PFSK-1 (cell line): ENCODE measurements around the gene CYB5R3.

ENCODE experiments used
- FOXP2 ChIP-seq: optimal IDR thresholded peaks from 2 replicates; pipeline ENCODE3; 2011; ENCODE audit warnings: borderline replicate concordance, control low read depth, inconsistent platforms; ENCODE audit not compliant: insufficient read depth; ENCODE audit errors: extremely low read length, extremely low read depth
- POLR2AphosphoS5 ChIP-seq: IDR thresholded peaks from 2 replicates; pipeline ENCODE4 v1.6.1; 2012; ENCODE audit warnings: low read depth, mild to moderate bottlenecking, control low read depth, low read length, moderate library complexity
- SIN3A ChIP-seq: IDR thresholded peaks from 2 replicates; pipeline ENCODE4 v1.6.1; 2012; ENCODE audit warnings: mild to moderate bottlenecking, low read length, moderate library complexity, borderline replicate concordance; ENCODE audit not compliant: insufficient read depth
- TAF1 ChIP-seq: IDR thresholded peaks from 2 replicates; pipeline ENCODE4 v1.6.1; 2012; ENCODE audit warnings: low read length, control low read depth, borderline replicate concordance; ENCODE audit not compliant: insufficient read depth
- TF ChIP-seq, protein P1 (sequence below), 2 experiments: IDR thresholded peaks; 2 replicates each; pipeline versions ENCODE4 v1.6.1 to v1.8.0; 2011 to 2012; ENCODE audit warnings: low read depth in 2 of 2, low read length in 2 of 2, control low read depth in 1 of 2, inconsistent platforms in 1 of 2, mild to moderate bottlenecking in 1 of 2, moderate library complexity in 1 of 2; ENCODE audit not compliant: insufficient read depth in 1 of 2

The CYB5R3 gene

DNA sequence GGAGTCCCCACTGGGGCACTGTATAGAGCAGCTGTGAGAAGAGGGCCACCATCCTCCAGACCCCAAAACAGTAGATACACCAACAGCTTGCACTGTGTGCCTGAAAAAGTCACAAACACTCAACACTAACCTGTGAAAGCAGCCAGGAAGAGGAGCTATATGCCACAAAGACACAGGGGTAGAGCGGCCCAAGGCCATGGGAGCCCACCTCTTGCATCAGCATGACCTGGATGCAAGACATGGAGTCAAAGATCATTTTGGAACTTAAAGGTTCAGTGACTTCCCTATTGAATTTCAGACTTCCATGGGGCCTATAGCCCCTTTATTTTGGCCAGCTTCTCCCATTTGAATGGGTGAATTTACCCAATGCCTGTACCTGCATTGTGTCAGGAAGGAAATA is 29.7 kb upstream of the CYB5R3 start:
- no peak for TF ChIP-seq FOXP2
- TF ChIP-seq, protein P1, sequence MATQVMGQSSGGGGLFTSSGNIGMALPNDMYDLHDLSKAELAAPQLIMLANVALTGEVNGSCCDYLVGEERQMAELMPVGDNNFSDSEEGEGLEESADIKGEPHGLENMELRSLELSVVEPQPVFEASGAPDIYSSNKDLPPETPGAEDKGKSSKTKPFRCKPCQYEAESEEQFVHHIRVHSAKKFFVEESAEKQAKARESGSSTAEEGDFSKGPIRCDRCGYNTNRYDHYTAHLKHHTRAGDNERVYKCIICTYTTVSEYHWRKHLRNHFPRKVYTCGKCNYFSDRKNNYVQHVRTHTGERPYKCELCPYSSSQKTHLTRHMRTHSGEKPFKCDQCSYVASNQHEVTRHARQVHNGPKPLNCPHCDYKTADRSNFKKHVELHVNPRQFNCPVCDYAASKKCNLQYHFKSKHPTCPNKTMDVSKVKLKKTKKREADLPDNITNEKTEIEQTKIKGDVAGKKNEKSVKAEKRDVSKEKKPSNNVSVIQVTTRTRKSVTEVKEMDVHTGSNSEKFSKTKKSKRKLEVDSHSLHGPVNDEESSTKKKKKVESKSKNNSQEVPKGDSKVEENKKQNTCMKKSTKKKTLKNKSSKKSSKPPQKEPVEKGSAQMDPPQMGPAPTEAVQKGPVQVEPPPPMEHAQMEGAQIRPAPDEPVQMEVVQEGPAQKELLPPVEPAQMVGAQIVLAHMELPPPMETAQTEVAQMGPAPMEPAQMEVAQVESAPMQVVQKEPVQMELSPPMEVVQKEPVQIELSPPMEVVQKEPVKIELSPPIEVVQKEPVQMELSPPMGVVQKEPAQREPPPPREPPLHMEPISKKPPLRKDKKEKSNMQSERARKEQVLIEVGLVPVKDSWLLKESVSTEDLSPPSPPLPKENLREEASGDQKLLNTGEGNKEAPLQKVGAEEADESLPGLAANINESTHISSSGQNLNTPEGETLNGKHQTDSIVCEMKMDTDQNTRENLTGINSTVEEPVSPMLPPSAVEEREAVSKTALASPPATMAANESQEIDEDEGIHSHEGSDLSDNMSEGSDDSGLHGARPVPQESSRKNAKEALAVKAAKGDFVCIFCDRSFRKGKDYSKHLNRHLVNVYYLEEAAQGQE (IDR thresholded peaks at IDR 0.05; ENCODE audit: insufficient read depth in 1 of 2, low read depth in 2 of 2, low read length in 2 of 2), result no peak
- TF ChIP-seq SIN3A, result no peak
- no peak for TF ChIP-seq POLR2AphosphoS5
- no peak for TF ChIP-seq TAF1

DNA sequence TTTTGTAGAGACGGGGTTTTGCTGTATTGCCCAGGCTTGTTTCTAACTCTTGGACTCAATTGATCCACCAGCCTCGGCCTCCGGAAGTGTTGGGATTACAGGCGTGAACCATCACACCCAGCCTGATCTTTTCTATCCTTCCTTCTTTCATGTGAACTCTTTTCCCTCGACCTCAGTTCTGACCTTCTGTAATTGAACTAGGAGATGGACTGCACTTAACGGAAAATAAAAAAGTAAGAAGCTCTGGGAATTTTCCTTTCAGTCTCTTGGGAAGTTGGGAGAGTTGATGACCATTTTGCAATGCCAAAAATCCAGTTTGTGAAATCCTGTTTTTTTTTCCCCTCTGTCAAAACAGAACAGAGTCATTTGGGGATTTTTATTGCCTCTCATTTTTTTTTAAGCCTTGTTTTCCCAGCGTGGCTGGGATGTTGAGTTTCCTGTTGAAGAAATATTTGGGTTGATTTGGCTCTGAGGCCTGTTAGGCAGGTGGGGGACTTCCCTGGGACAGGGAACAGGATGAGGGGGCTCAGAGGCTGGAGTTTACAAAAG is 26.9 kb upstream of the CYB5R3 start:
- no peak for TF ChIP-seq POLR2AphosphoS5
- TF ChIP-seq, protein P1 (IDR thresholded peaks at IDR 0.05; ENCODE audit: insufficient read depth in 1 of 2, low read depth in 2 of 2, low read length in 2 of 2), result no peak
- TF ChIP-seq FOXP2, result no peak
- TF ChIP-seq SIN3A, result no peak
- TF ChIP-seq TAF1, result no peak

DNA sequence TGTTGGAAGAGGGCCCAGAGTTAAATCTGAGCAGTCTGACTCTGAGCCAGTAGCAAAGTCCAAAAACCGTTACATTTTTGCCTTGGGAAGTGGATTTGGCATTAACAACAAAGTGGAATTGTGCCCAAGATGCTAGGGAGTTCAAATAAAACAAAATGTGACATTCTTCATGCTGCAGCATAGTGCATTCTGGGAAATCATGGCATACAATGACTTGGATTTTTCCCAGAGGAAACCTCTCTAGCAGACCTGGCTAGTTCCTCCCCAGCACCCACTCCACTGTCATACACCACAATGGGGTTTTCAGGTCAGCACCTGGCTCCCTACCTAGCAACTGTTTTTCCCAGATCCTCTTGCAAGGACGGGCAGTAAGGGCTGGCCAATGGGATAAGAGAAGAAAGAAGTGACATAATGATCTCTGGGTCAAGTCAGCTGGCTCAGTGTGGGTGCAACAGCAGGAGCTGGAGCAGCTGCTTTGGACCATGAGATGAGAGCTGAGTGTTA is 24.8 kb upstream of the CYB5R3 start:
- no peak for TF ChIP-seq SIN3A

DNA sequence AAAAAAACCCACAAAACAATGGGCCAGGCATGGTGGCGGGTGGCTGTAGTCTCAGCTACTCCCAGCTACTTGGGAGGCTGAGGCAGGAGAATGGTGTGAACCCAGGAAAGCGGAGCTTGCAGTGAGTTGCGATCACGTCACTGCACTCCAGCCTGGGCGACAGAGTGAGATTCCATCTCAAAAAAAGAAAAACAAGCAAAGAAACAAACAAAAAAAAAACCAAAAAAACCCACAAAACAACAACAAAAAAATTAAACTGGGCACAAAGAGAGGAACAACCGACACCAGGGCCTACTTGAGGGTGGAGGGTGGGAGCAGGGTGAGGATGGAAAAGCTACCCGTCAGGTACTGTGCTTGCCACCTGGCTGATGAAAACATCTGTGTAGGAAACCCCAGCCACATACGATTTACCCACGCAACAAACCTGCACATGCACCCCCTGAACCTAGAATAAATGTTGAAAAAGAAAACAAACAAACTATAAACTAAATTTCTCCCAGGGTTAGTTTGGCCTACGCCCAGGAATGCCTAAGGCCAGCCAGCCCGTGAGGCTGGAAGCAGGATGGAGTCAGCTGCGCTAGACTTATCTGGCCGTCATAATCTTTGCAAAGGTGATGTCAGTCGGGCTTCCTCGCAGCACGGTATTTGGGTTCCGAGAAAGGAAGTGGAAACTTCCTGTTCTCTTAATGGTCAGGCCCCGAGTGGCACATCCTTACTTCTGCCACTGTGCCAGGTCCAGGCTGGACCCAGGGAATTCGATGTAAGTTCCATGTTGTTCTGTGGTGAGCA is 21.9 kb upstream of the CYB5R3 start:
- no peak for TF ChIP-seq FOXP2
- TF ChIP-seq TAF1, result no peak
- TF ChIP-seq SIN3A, result no peak
- no peak for TF ChIP-seq POLR2AphosphoS5
- TF ChIP-seq, protein P1 (IDR thresholded peaks at IDR 0.05; ENCODE audit: insufficient read depth in 1 of 2, low read depth in 2 of 2, low read length in 2 of 2), result no peak

DNA sequence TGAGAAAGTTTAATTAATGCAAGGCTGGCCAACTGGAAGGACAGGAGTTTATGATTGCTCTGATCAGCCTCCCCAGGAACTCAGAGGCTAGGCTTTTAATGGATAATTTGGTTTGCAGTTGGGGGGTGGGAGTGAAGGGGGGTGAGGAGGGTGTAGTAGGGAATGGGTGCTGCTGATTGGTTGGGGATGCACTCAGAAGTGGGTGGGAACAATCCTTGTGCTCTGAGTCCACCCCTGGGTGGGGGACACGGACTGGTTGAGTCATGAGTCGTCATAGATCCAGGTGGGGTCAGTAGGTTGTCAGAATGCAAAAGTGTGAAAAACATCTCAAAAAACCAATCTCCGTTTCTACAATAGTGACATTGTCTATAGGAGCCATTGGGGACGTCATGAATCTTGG is 20.9 kb upstream of the CYB5R3 start:
- no peak for TF ChIP-seq POLR2AphosphoS5
- TF ChIP-seq TAF1, result no peak
- no peak for TF ChIP-seq SIN3A
- TF ChIP-seq, protein P1 (IDR thresholded peaks at IDR 0.05; ENCODE audit: insufficient read depth in 1 of 2, low read depth in 2 of 2, low read length in 2 of 2), result no peak
